Esophagus squamous epithelium (tissue), 5 donors: ENCODE data around the gene AHRR. TPM values are rescaled to one million over a fixed set of nuclear protein-coding genes. Genes with fewer than 3 reads are reported as not detected.
A peak's percentile ranks its signal among the peaks of the same experiment; 100 is the strongest.

ENCODE experiments used
- DNase-seq: peaks from one replicate; lab custom pipeline; 2025; lab: John Stamatoyannopoulos, UW
- H3K27ac ChIP-seq, 4 donors: fragments of 200-600 bp; sonication (generic); one replicate each; pipeline ENCODE4 v1.5.1; 2016 to 2019; ENCODE audit warnings: mild to moderate bottlenecking in 1 of 4
- H3K27me3 ChIP-seq, 4 donors: fragments of 200-600 bp; sonication (generic); 1 replicate in 3 of 4; 2 replicates in 1 of 4; pipeline versions ENCODE4 v1.5.1 to v1.6.0; 2017 to 2021; ENCODE audit warnings: antibody characterized with exemption in 1 of 4
- H3K36me3 ChIP-seq, 3 donors: fragments of 200-600 bp; sonication (generic); one replicate each; pipeline ENCODE4 v1.5.1; 2016 to 2019
- H3K4me1 ChIP-seq, 3 donors: fragments of 200-600 bp; sonication (generic); one replicate each; pipeline ENCODE4 v1.5.1; 2017 to 2019
- H3K4me3 ChIP-seq, 4 donors: fragments of 200-600 bp; sonication (generic); 1 replicate in 3 of 4; 2 replicates in 1 of 4; pipeline ENCODE4 v1.5.1; 2016 to 2019; ENCODE audit warnings: mild to moderate bottlenecking in 2 of 4, moderate library complexity in 1 of 4
- H3K9me3 ChIP-seq, 3 donors: fragments of 200-600 bp; sonication (generic); one replicate each; pipeline ENCODE4 v1.5.1; 2016 to 2019
- POLR2A ChIP-seq, 4 donors: fragments of 450-650 bp; IDR thresholded peaks; one replicate each; pipeline ENCODE4 v1.6.1; 2017; ENCODE audit warnings: antibody characterized with exemption in 4 of 4, mild to moderate bottlenecking in 4 of 4, moderate library complexity in 3 of 4
- WGBS, 2 donors: methylation state at CpG; one replicate each; pipeline ENCODE4 v1.1.5; 2018; 5-methylcytosine and 5-hydroxymethylcytosine counted together
- intact Hi-C: fragments of 100-400 bp; cut with DNase I; formaldehyde crosslinking; loops from one replicate; pipeline ENCODE4 v1.15.0; 2022
- total RNA-seq, 4 donors: library from RNA; depleted of rRNA; stranded (reverse); fragments of >200 nt; gene quantifications; one replicate each; pipeline ENCODE4 v1.1.0, GENCODE V29; 2016
- TF ChIP-seq, protein P1 (sequence below), 6 experiments: fragments of 450-650 bp in 4 of 6; fragments of 200-600 bp in 2 of 6; sonication (generic) in 2 of 6; IDR thresholded peaks; one replicate each; pipeline ENCODE4 v1.5.1; 2016 to 2019; ENCODE audit warnings: antibody characterized with exemption in 6 of 6, mild to moderate bottlenecking in 4 of 6, moderate library complexity in 4 of 6
- donor health status: DM: yes; HTN: yes; CAD: no.

AHRR gene
- total RNA-seq, 4 donors from 2014 or later: 0.66 to 1.5 (median 1.1) TPM

DNA sequence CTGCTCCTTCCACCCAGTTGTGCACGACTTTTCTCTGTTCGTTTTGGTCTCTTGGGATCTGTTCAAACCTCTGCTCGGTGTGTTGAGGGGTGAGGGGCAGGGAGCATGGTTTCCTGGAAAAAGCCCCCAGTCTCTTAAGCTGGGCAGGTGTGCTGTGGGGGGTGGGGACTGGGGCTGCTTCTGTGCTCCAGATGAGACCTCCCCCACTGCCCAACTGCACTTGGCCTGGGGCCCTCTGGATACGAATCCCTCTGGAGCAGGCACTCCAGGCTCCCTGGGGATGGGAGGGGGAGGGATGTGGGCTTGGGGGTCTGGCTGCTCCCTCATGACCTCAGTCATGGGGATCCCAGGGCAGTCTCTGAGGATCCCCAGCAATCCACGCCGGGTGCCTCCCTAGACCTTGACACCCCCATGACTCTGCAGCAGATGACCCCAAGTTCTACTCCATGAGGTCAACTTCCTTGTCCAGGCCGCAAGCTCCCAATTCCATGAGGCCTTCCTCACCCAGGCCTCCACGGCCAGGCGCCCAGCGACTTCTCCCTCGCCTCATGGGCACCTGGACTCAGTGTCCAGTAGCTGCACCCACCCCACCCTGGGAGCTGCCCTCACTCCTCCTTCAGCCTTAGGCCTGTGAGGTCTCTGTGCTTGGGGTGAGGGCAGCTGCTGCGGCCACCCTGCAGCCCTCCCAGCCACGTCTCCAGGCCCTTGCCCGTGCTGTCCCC is 5.9 kb upstream of the AHRR start:
- Histone ChIP-seq H3K4me1 (peaks cover 1 to 29% (median 4%) of the 10 kb centered on the region in 3 donors), H3K9me3 (no peaks in the 10 kb centered on the region), H3K36me3 (peaks cover 8 to 68% (median 11%) of the 10 kb centered on the region in 3 donors), H3K27ac (no peak overlapping the region), H3K4me3 (no peak overlapping the region), H3K27me3 (peaks cover under 1 to 25% (median 6%) of the 10 kb centered on the region in 4 donors)
- TF ChIP-seq POLR2A (IDR thresholded peaks at IDR 0.05): no peak
- 72 to 98% methylated on average over 6 to 10 of the region's 14 CpGs for WGBS, 2 donors
- intact Hi-C loops: no loop called here
- no peak for DNase-seq

DNA sequence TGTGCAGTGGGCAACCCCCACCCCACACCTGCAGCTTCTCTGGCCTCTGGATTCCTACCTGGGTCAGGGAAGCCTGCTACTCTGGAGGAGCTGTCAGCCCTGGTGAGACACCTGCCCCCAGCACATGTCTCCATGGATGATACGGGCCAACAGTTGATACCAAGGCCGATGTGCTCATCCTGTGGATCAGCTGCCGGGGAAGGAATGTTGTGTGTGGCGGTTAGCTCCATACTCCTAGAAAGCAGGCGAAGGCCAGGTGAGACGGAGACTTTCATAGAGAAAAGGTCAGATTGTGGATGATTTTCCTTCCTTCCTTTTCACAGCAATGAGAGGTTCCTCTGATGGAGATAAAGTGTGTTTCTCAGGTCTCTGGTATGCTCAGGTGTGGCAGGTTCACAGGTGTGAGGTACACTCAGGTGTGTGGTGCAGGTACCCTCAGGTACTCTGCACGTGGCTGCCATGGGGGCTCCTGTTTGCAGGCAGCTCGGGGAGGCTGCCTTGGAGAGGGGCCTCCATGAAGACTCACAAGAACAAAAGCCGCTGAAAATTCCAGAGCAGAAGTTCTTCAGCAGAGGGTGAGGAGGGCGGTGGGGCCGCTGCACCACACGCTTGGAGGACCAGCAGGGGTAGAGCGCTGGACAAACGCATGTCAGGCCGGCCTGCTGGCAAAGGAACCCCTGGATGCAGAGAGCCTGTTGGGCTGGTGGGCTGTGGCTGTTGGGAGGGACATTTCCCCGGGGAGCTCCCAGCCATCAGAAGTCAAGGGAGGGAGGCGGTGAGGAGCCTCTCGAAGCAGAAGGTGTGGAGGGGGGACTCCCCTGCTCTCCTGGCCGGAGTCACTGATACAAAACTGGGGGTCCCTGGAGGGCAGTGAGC is 5.1 kb upstream of the AHRR start:
- WGBS, 2 donors: 78 to 84% methylated on average over 12 to 15 of the region's 19 CpGs
- Histone ChIP-seq H3K27me3 (peaks cover 8 to 33% (median 8%) of the 10 kb centered on the region in 4 donors), H3K36me3 (peaks cover 8 to 60% (median 11%) of the 10 kb centered on the region in 3 donors), H3K4me1 (peaks cover 9 to 32% (median 11%) of the 10 kb centered on the region in 3 donors), H3K27ac (no peak overlapping the region), H3K4me3 (no peak overlapping the region), H3K9me3 (no peaks in the 10 kb centered on the region)
- TF ChIP-seq, protein P1, sequence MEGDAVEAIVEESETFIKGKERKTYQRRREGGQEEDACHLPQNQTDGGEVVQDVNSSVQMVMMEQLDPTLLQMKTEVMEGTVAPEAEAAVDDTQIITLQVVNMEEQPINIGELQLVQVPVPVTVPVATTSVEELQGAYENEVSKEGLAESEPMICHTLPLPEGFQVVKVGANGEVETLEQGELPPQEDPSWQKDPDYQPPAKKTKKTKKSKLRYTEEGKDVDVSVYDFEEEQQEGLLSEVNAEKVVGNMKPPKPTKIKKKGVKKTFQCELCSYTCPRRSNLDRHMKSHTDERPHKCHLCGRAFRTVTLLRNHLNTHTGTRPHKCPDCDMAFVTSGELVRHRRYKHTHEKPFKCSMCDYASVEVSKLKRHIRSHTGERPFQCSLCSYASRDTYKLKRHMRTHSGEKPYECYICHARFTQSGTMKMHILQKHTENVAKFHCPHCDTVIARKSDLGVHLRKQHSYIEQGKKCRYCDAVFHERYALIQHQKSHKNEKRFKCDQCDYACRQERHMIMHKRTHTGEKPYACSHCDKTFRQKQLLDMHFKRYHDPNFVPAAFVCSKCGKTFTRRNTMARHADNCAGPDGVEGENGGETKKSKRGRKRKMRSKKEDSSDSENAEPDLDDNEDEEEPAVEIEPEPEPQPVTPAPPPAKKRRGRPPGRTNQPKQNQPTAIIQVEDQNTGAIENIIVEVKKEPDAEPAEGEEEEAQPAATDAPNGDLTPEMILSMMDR (IDR thresholded peaks at IDR 0.05): no peak
- TF ChIP-seq POLR2A (IDR thresholded peaks at IDR 0.05): no peak
- intact Hi-C loops: no loop called here
- DNase-seq: no peak

DNA sequence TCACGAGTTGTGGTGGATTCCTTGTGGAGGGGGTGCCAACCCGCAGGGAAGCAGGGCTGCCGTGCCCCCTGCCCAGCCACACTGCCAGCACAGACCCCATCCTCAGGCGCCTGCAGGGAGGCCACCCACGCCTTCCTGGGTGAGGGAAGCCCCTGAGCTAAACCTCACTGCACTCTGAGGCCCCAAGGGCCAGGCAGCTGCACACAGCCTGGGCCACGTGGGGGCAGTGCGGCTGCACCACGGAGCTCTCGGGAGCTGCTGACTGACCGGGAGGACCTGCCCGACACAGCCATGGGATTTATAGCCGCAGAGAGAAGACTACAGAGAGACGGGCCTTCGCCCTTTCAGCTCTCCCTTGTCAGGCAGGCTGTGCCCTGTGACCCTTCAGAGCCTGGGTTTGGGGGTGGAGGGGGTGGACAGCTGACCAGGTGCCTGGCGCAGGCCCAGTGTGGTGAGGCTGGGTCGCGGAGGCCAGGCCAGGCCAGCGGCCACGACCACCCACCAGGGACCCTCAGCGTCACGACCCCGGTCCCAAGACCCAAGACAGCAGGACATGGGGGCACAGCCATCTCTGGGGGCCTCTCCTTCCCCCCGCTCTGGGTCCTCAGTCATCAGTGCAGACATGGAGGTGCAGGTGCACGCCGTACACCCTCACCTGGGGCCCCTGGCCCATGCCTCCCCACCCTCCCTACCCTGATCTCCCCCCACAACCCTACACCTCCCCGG is 4.3 kb upstream of the AHRR start:
- intact Hi-C loops: no loop called here
- no peak for DNase-seq
- Histone ChIP-seq H3K4me1 (peaks cover 16 to 38% (median 16%) of the 10 kb centered on the region in 3 donors), H3K4me3 (no peak overlapping the region), H3K27me3 (peaks cover 8 to 41% (median 11%) of the 10 kb centered on the region in 4 donors), H3K36me3 (peaks cover 8 to 52% (median 11%) of the 10 kb centered on the region in 3 donors), H3K27ac (no peak overlapping the region), H3K9me3 (no peaks in the 10 kb centered on the region)
- no peak for TF ChIP-seq POLR2A (IDR thresholded peaks at IDR 0.05)
- TF ChIP-seq, protein P1 (IDR thresholded peaks at IDR 0.05): peak in 3 of 6 experiments; percentile 30 to 65 (median 41)
- WGBS, 2 donors: 33 to 85% methylated on average over 1 to 8 of the region's 26 CpGs

DNA sequence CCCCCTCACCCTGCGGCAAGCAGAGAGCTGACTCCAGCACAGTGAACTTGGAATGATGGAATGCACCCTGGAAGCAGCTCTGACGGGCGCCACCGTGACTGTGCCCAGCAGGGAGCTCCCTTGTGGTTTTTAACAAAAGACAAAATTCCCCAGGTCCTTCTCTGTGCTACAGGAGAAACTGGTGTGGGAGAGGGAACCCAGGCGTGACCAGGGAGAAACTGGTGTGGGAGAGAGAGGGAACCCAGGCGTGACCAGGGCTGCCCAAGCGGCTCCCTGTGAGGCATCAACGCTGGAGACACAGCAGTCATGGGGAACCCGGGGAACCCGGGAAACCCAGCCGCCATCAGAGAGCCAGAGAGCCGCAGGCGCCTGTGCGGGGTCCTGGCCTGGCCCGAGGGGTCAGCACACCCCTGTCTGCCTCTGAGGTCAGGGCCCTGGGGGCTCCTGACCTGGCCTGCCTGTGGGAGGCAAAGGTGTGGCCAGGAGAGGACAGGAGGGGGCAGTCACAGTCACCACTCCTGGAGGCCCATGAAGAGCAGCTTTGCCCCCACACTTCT is 3.1 kb upstream of the AHRR start:
- H3K36me3 ChIP-seq: peaks cover 8 to 40% (median 11%) of the 10 kb centered on the region in 3 donors
- H3K27me3 ChIP-seq: peaks cover 8 to 53% (median 14%) of the 10 kb centered on the region in 4 donors
- no peak overlapping the region for H3K27ac ChIP-seq
- intact Hi-C loops: no loop called here
- peaks cover 18 to 43% (median 18%) of the 10 kb centered on the region in 3 donors for H3K4me1 ChIP-seq
- no CpG with 5 or more reads among the region's 15 CpGs for WGBS, 2 donors
- H3K4me3 ChIP-seq: no peak overlapping the region
- TF ChIP-seq, protein P1 (IDR thresholded peaks at IDR 0.05): no peak
- no peak for TF ChIP-seq POLR2A (IDR thresholded peaks at IDR 0.05)
- no peaks in the 10 kb centered on the region for H3K9me3 ChIP-seq
- DNase-seq: no peak
